Ovary (tissue), 3 donors: ENCODE data around the gene SUMO1.

Source experiments
- EP300 ChIP-seq: sonication (generic); formaldehyde crosslinking; IDR thresholded peaks from one replicate; pipeline ENCODE4 v1.6.1; 2017; ENCODE audit warnings: antibody characterized with exemption
- POLR2A ChIP-seq: fragments of 450-650 bp; IDR thresholded peaks from one replicate; pipeline ENCODE4 v1.6.1; 2017; ENCODE audit warnings: antibody characterized with exemption, mild to moderate bottlenecking, moderate library complexity
- TF ChIP-seq, protein P1 (sequence below), 3 donors: fragments of 450-650 bp in 2 of 3; fragments of 200-600 bp in 1 of 3; IDR thresholded peaks; one replicate each; pipeline versions ENCODE4 v1.5.1 to v1.8.0; 2016 to 2022; ENCODE audit warnings: antibody characterized with exemption in 3 of 3, mild to moderate bottlenecking in 1 of 3
- donor health status: DM: no; HTN: no; CAD: no.

DNA sequence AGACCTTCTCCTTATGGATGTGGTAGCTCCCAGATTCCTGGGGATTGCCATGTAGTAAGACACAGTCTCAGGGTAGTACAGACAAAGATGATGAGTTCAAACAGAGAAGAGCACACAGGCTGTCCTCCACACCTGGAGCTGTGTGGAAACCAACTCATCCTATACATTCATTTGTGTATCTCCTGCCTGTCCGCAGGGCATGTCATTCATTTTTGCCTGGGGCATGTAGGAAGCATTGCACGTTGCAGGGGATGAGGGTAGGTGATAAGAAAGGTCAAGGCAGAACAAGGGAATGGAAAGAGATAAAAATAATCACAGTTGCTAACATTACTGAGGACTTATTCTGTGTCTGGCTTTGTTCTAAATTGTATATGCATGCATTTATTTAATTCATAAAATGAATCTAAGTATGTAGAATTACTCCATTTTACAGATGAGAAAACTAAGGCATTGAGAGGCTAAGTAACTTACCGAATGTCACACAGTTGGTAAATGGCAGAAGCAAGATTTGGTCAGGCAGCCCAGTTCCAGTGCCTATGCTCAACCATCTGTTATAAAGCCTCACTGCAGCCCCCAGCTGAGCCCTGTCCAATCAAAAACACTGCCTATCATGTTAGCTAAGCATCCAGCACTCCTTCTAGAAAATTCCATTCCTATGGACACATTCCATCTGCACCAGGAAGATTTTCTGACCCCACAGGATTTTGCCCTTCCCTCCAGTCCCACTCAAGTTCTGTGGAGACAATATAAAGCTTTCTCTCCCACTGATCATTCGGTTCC is 81.0 kb downstream of the SUMO1 start:
- TF ChIP-seq, protein P1, sequence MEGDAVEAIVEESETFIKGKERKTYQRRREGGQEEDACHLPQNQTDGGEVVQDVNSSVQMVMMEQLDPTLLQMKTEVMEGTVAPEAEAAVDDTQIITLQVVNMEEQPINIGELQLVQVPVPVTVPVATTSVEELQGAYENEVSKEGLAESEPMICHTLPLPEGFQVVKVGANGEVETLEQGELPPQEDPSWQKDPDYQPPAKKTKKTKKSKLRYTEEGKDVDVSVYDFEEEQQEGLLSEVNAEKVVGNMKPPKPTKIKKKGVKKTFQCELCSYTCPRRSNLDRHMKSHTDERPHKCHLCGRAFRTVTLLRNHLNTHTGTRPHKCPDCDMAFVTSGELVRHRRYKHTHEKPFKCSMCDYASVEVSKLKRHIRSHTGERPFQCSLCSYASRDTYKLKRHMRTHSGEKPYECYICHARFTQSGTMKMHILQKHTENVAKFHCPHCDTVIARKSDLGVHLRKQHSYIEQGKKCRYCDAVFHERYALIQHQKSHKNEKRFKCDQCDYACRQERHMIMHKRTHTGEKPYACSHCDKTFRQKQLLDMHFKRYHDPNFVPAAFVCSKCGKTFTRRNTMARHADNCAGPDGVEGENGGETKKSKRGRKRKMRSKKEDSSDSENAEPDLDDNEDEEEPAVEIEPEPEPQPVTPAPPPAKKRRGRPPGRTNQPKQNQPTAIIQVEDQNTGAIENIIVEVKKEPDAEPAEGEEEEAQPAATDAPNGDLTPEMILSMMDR (IDR thresholded peaks at IDR 0.05) = no peak
- TF ChIP-seq EP300 (no peak), POLR2A (no peak)
